ENCODE results near the gene PPFIA1. TPM values are rescaled to one million over a fixed set of nuclear protein-coding genes. Genes with fewer than 3 reads are reported as not detected.

The PPFIA1 gene
- total and polyA plus RNA-seq, 11 donors, result 15.8 to 53.1 (median 39.1) TPM

DNA sequence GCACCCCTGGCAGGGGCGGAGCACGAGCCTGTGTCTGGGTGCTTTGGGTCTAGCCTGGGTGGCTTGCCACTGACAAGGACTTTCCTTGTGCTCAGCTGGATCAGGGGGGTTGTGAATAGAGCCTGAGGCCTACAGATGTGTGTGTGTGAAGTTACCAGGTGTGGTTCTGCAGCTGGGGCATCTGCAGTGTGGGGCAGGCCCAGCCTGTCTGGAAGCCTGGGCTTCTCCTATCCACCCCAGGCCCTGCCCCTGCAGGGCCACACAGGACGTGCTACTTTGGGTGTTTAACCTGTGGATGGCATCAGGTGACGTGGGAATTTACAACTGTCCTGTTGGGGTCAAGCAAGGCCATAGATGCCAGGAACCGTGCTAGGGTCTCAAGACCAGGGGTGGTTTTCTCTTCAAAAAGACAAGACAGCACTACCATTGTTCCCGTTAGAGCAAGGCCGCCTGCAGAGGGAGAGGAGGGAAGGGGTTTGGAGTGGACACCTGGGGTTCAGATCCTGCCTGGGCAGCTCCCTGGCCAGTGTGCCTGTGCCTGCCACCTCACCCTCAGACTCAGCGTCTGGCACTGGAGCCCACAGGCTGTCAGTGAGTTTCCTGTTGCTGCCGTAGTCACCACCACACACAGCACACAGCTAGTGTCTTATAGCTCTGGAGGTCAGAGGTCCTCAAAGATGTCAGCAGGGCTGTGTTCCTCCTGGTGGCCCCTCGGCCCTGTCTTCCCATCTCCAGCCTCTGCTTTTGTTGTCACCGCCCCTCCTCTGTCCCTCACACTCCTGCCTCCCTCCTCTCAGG lies 159.4 kb downstream of the PPFIA1 start:
- Histone ChIP-seq H3K36me3 (peaks cover 5 to 100% (median 90%) of the 10 kb centered on the region in 9 donors), H3K9me3 (no peaks in the 10 kb centered on the region), H3K4me1 (peaks cover 0 to 8% (median 0%) of the 10 kb centered on the region in 12 donors), H3K27me3 (peaks cover 0 to 7% (median 0%) of the 10 kb centered on the region in 9 donors), H3K27ac (no peak overlapping the region), H3K4me3 (no peak overlapping the region)
- ATAC-seq (no peak), DNase-seq (peak in 1 of 5 donors; percentile 20)
- intact Hi-C loops (cut with DNase I), result no loop called here
- 85 to 87% (median 87%) methylated on average over 10 to 11 of the region's 11 CpGs for WGBS, 4 donors
- no peak for TF ChIP-seq POLR2A (IDR thresholded peaks at IDR 0.05)
- TF ChIP-seq, protein P1, sequence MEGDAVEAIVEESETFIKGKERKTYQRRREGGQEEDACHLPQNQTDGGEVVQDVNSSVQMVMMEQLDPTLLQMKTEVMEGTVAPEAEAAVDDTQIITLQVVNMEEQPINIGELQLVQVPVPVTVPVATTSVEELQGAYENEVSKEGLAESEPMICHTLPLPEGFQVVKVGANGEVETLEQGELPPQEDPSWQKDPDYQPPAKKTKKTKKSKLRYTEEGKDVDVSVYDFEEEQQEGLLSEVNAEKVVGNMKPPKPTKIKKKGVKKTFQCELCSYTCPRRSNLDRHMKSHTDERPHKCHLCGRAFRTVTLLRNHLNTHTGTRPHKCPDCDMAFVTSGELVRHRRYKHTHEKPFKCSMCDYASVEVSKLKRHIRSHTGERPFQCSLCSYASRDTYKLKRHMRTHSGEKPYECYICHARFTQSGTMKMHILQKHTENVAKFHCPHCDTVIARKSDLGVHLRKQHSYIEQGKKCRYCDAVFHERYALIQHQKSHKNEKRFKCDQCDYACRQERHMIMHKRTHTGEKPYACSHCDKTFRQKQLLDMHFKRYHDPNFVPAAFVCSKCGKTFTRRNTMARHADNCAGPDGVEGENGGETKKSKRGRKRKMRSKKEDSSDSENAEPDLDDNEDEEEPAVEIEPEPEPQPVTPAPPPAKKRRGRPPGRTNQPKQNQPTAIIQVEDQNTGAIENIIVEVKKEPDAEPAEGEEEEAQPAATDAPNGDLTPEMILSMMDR (IDR thresholded peaks at IDR 0.05), result no peak

DNA sequence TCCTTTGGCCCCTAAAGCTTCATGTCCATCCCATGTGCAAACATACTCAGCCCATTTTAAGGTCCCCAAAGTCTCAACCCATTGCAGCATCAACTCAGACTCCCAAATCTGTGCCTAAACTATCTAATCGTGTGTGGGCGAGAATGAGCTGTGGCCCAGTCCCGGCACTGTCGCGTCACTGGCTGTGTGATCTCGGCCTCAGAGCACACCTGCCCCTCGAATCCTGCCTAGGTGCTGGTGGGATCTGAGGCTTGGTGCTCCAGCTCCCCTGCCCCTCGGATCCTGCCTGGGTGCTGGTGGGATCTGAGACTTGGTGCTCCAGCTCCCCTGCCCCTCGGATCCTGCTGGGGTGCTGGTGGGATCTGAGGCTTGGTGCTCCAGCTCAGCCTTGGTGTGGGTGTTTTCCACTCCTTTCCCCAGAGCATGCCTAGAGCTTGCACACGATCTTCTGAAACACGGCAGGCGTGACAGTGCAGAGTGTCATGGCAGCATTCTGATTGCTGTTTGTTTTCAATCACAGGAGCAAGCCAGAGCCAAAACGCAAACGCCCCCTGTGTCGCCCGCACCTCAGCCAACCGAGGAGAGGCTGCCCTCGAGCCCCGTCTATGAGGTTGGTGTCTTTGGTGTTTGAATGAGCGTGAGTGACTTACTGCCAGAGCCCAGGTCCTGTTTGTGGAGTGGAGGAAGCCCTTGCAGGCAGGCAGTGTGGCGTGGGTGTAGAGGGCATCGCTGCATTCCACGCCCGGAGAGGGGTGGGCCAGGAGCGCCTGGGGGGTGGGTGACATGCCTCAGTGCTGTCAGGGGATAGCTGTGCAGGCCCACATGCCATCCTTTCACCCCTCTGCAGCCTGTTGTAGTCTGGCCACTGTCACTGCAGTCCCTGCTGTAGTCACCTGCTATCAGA lies 160.4 kb downstream of the PPFIA1 start:
- ATAC-seq (no peak), DNase-seq (peak in 1 of 5 donors; percentile 12)
- H3K9me3 ChIP-seq, result no peaks in the 10 kb centered on the region
- H3K4me3 ChIP-seq, result no peak overlapping the region
- peaks cover 8 to 100% (median 90%) of the 10 kb centered on the region in 9 donors for H3K36me3 ChIP-seq
- intact Hi-C loops (cut with DNase I), result no loop called here
- peaks cover 0 to 4% (median 0%) of the 10 kb centered on the region in 9 donors for H3K27me3 ChIP-seq
- no peak overlapping the region for H3K27ac ChIP-seq
- peaks cover 0 to 8% (median 0%) of the 10 kb centered on the region in 12 donors for H3K4me1 ChIP-seq
- WGBS, 4 donors, result 94 to 97% (median 96%) methylated on average over 23 to 25 of the region's 25 CpGs
- no peak for TF ChIP-seq POLR2A (IDR thresholded peaks at IDR 0.05)
- TF ChIP-seq, protein P1 (IDR thresholded peaks at IDR 0.05), result no peak

DNA sequence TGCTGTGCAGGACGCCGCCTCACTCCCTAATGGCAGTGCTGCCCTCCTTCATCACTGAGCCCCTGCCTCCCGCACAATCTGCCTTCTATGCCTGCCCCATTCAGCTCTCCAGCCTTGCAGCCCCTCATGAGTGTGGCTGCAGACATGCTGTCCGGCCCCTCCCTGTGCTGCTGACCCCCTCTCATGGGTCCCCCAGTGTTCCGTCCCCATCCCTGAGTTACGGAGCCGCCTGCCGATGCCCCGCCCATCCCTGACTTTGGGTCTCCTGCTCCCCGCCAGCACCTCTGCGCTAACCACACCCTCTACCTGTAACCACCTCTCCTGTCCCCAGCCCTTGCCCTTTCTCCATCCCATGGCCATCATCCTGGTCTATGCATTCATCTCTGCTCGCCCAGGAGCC lies 161.1 kb downstream of the PPFIA1 start:
- 95 to 97% (median 96%) methylated on average over 12 of the region's 12 CpGs for WGBS, 4 donors
- no peak for ATAC-seq
- peaks cover 0 to 8% (median 0%) of the 10 kb centered on the region in 12 donors for H3K4me1 ChIP-seq
- peaks cover 10 to 100% (median 92%) of the 10 kb centered on the region in 9 donors for H3K36me3 ChIP-seq
- TF ChIP-seq POLR2A (IDR thresholded peaks at IDR 0.05), result no peak
- TF ChIP-seq, protein P1 (IDR thresholded peaks at IDR 0.05), result no peak
- H3K27ac ChIP-seq, result no peak overlapping the region
- intact Hi-C loops (cut with DNase I), result no loop called here
- no peaks in the 10 kb centered on the region for H3K9me3 ChIP-seq
- peaks cover 0 to 4% (median 0%) of the 10 kb centered on the region in 9 donors for H3K27me3 ChIP-seq
- H3K4me3 ChIP-seq, result no peak overlapping the region
- DNase-seq, result peak in 1 of 5 donors; percentile 20

DNA sequence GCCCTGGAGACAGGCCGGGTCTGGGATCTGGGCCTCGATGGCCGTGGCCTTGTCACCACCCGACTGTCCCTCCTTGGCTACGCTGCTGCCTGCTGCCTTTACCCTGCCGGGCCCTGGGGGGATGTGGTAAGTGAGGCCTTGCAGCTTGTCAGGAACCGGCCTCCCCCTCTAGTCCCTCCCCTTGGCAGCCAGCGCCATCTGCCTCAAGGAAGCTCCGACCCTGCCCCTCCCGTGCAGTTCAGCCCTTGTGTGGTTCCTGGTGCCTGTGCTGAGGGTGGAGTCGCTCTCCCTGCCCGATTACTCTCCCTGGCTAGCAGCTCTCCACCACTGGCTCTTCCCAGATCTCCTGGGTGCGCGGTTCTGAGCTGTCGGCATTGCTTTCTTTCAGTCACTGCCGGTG lies 161.6 kb downstream of the PPFIA1 start:
- intact Hi-C loops (cut with DNase I), result no loop called here
- Histone ChIP-seq H3K36me3 (peaks cover 10 to 100% (median 93%) of the 10 kb centered on the region in 9 donors), H3K27me3 (peaks cover 0 to 4% (median 0%) of the 10 kb centered on the region in 9 donors), H3K4me3 (no peak overlapping the region), H3K9me3 (no peaks in the 10 kb centered on the region), H3K27ac (no peak overlapping the region), H3K4me1 (peaks cover 0 to 8% (median 0%) of the 10 kb centered on the region in 12 donors)
- DNase-seq (no peak), ATAC-seq (no peak)
- WGBS, 4 donors, result 79 to 85% (median 81%) methylated on average over 13 to 16 of the region's 16 CpGs
- TF ChIP-seq, protein P1 (IDR thresholded peaks at IDR 0.05), result no peak
- no peak for TF ChIP-seq POLR2A (IDR thresholded peaks at IDR 0.05)
